ENCODE data around the gene SMIM12. TPM values are rescaled to one million over a fixed set of nuclear protein-coding genes. Genes with fewer than 3 reads are reported as not detected.

The SMIM12 gene
- total and polyA plus RNA-seq, 8 donors, result 21.4 to 53.0 (median 26.3) TPM

GRCh38 chr1:34906222-34906621 lies 46.7 kb upstream of the SMIM12 start:
- DNase-seq (no peak), ATAC-seq (no peak)
- Histone ChIP-seq H3K36me3 (no peaks in the 10 kb centered on the region), H3K4me1 (no peaks in the 10 kb centered on the region), H3K9me3 (no peaks in the 10 kb centered on the region), H3K27me3 (peaks cover 0 to 30% of the 10 kb centered on the region in 2 donors), H3K27ac (no peak overlapping the region), H3K4me3 (no peak overlapping the region)
- TF ChIP-seq CTCF (IDR thresholded peaks at IDR 0.05), result no peak
- intact Hi-C loops (cut with DNase I), result no loop called here

GRCh38 chr1:34905098-34905459 lies 45.5 kb upstream of the SMIM12 start:
- no peak for TF ChIP-seq CTCF (IDR thresholded peaks at IDR 0.05)
- Histone ChIP-seq H3K9me3 (no peaks in the 10 kb centered on the region), H3K4me3 (no peak overlapping the region), H3K36me3 (no peaks in the 10 kb centered on the region), H3K27me3 (peaks cover 0 to 39% of the 10 kb centered on the region in 2 donors), H3K27ac (no peak overlapping the region), H3K4me1 (no peaks in the 10 kb centered on the region)
- no peak for DNase-seq
- intact Hi-C loops (cut with DNase I), result no loop called here
- no peak for ATAC-seq

- no peaks in the 10 kb centered on the region for H3K36me3 ChIP-seq
- peaks cover 0 to 45% of the 10 kb centered on the region in 2 donors for H3K27me3 ChIP-seq
- no peaks in the 10 kb centered on the region for H3K9me3 ChIP-seq
- DNase-seq (no peak), ATAC-seq (no peak)
- intact Hi-C loops (cut with DNase I), result no loop called here
- H3K4me3 ChIP-seq, result no peak overlapping the region
- no peak overlapping the region for H3K27ac ChIP-seq
- no peak for TF ChIP-seq CTCF (IDR thresholded peaks at IDR 0.05)
- H3K4me1 ChIP-seq, result no peaks in the 10 kb centered on the region
These were observed 44.9 kb upstream of the SMIM12 start for GRCh38 chr1:34904236-34905097.

GRCh38 chr1:34901919-34902318 lies 42.4 kb upstream of the SMIM12 start:
- no peak overlapping the region for H3K27ac ChIP-seq
- no peak for TF ChIP-seq CTCF (IDR thresholded peaks at IDR 0.05)
- DNase-seq, result no peak
- H3K36me3 ChIP-seq, result no peaks in the 10 kb centered on the region
- H3K9me3 ChIP-seq, result no peaks in the 10 kb centered on the region
- intact Hi-C loops (cut with DNase I), result no loop called here
- no peaks in the 10 kb centered on the region for H3K4me1 ChIP-seq
- no peak for ATAC-seq
- no peak overlapping the region for H3K4me3 ChIP-seq
- peaks cover 0 to 38% of the 10 kb centered on the region in 2 donors for H3K27me3 ChIP-seq

GRCh38 chr1:34900775-34901502 lies 41.4 kb upstream of the SMIM12 start:
- Histone ChIP-seq H3K4me1 (no peaks in the 10 kb centered on the region), H3K4me3 (no peak overlapping the region), H3K36me3 (no peaks in the 10 kb centered on the region), H3K27me3 (peaks cover 0 to 33% of the 10 kb centered on the region in 2 donors), H3K9me3 (no peaks in the 10 kb centered on the region), H3K27ac (no peak overlapping the region)
- ATAC-seq (no peak), DNase-seq (no peak)
- intact Hi-C loops (cut with DNase I), result no loop called here
- TF ChIP-seq CTCF (IDR thresholded peaks at IDR 0.05), result no peak
